HCT116 (cell line): ENCODE measurements around the gene CIC. TPM values are rescaled to one million over a fixed set of nuclear protein-coding genes. Genes with fewer than 3 reads are reported as not detected.

Source experiments
- ATAC-seq: fragments of 200-7000 bp; cut with Tn5 transposase; 2 replicates; pipeline ENCODE4 v1.9.1; 2020; ENCODE audit warnings: mild to moderate bottlenecking, moderate library complexity
- BruUV-seq: library from RNA; stranded (reverse); fragments of 400-500 nt; replicated peaks from 2 replicates; lab custom pipeline; 2021; lab: Mats Ljungman, UMichigan
- CTCF ChIA-PET: fragments of 300-600 bp; sonication (Branson Sonifier 250); formaldehyde crosslinking; loops from one replicate; lab custom pipeline; 2021; ENCODE audit warnings: antibody characterized with exemption; lab: Charles Lee
- POLR2A ChIA-PET: fragments of 300-600, 350-600 bp; sonication (Branson Sonifier 250); formaldehyde crosslinking; loops from one replicate; lab custom pipeline; 2021; ENCODE audit warnings: antibody characterized with exemption; lab: Charles Lee
- RAD21 ChIA-PET, 2 experiments: fragments of 300-600 bp; sonication (Branson Sonifier 250); formaldehyde crosslinking; loops; one replicate each; lab custom pipeline; 2023; ENCODE audit warnings: low total read pairs in 2 of 2; ENCODE audit not compliant: uncharacterized antibody in 2 of 2, unreplicated experiment in 2 of 2, low non-redundant PET in 1 of 2; lab: Charles Lee
- DNase-seq: peaks from one replicate; pipeline ENCODE4 v3.0.0-alpha.2; 2010; ENCODE audit warnings: low read depth, low spot score
- H2AFZ ChIP-seq: fragments of 200-600 bp; shearing (Covaris generic), sonication (generic); 2 replicates; pipeline ENCODE4 v1.6.1; 2017; ENCODE audit warnings: low read depth, mixed run types, mixed read lengths, antibody characterized with exemption, low read length; ENCODE audit not compliant: poor library complexity, severe bottlenecking
- H3K27ac ChIP-seq: 2 replicates; pipeline ENCODE4 v1.5.1; 2012; ENCODE audit warnings: low read depth, low read length
- H3K27me3 ChIP-seq: fragments of 200-600 bp; sonication (generic); 2 replicates; pipeline ENCODE4 v1.6.1; 2016; ENCODE audit warnings: mixed run types, low read length, mixed read lengths; ENCODE audit not compliant: insufficient read depth
- H3K36me3 ChIP-seq, 2 experiments: fragments of 200-500 bp in 1 of 2; fragments of 200-600 bp in 1 of 2; sonication (Bioruptor generic) in 1 of 2; sonication (generic) in 1 of 2; 2 replicates each; pipeline versions ENCODE4 v1.5.1 to v1.6.1; 2014 to 2016; ENCODE audit warnings: low read length in 2 of 2, inconsistent platforms in 1 of 2, mixed read lengths in 1 of 2, mixed run types in 1 of 2; ENCODE audit not compliant: insufficient read depth in 2 of 2, control insufficient read depth in 1 of 2
- H3K4me1 ChIP-seq, 2 experiments: fragments of 200-600 bp in 1 of 2; sonication (generic) in 1 of 2; 2 replicates each; pipeline versions ENCODE4 v1.5.1 to v1.6.1; 2012 to 2017; ENCODE audit warnings: low read length in 2 of 2, inconsistent platforms in 1 of 2, mild to moderate bottlenecking in 1 of 2, mixed read lengths in 1 of 2, mixed run types in 1 of 2, moderate library complexity in 1 of 2; ENCODE audit not compliant: insufficient read depth in 2 of 2, control insufficient read depth in 1 of 2
- H3K4me2 ChIP-seq: fragments of 200-600 bp; sonication (generic); 2 replicates; pipeline ENCODE4 v1.6.1; 2017; ENCODE audit warnings: mixed run types, low read length, mixed read lengths
- H3K4me3 ChIP-seq, 2 experiments: fragments of 200-600 bp in 1 of 2; sonication (generic) in 1 of 2; replicated peaks in 1 of 2; 2 replicates each; pipeline ENCODE4 v1.5.1; 2011 to 2016; ENCODE audit warnings: low read length in 2 of 2, control low read depth in 1 of 2, low read depth in 1 of 2, mild to moderate bottlenecking in 1 of 2, mixed read lengths in 1 of 2, mixed run types in 1 of 2
- H3K79me2 ChIP-seq: fragments of 200-600 bp; sonication (generic); 2 replicates; pipeline ENCODE4 v1.6.1; 2017; ENCODE audit warnings: mild to moderate bottlenecking, mixed run types, low read length, moderate library complexity, mixed read lengths; ENCODE audit not compliant: insufficient read depth
- H3K9ac ChIP-seq: fragments of 200-600 bp; sonication (generic); 2 replicates; pipeline ENCODE4 v1.6.1; 2016; ENCODE audit warnings: low read length, mixed read lengths
- H3K9me2 ChIP-seq: fragments of 200-600 bp; sonication (generic), shearing (Covaris generic); 2 replicates; pipeline ENCODE4 v1.6.1; 2017; ENCODE audit warnings: mixed run types, mild to moderate bottlenecking, moderate library complexity; ENCODE audit not compliant: insufficient read depth
- H3K9me3 ChIP-seq, 2 experiments: fragments of 200-500 bp in 1 of 2; fragments of 200-600 bp in 1 of 2; sonication (Bioruptor generic) in 1 of 2; sonication (generic) in 1 of 2; 2 replicates each; pipeline ENCODE4 v1.6.1; 2014 to 2017; ENCODE audit warnings: low read length in 2 of 2, mixed read lengths in 2 of 2, inconsistent platforms in 1 of 2, low read depth in 1 of 2, mild to moderate bottlenecking in 1 of 2, mixed run types in 1 of 2, moderate library complexity in 1 of 2; ENCODE audit not compliant: control insufficient read depth in 1 of 2, insufficient read depth in 1 of 2
- H4K20me1 ChIP-seq: fragments of 200-600 bp; sonication (generic), shearing (Covaris generic); 2 replicates; pipeline ENCODE4 v1.6.1; 2017; ENCODE audit warnings: mixed run types, mild to moderate bottlenecking, moderate library complexity; ENCODE audit not compliant: insufficient read depth
- ATF3 ChIP-seq: IDR thresholded peaks from 2 replicates; pipeline ENCODE4 v1.6.1; 2012
- CBX3 ChIP-seq: IDR thresholded peaks from 2 replicates; pipeline ENCODE4 v1.6.1; 2012; ENCODE audit warnings: low read depth
- CTCF ChIP-seq, 3 experiments: fragments of 200-600 bp in 1 of 3; sonication (generic) in 1 of 3; IDR thresholded peaks in 2 of 3; conservative IDR thresholded peaks in 1 of 3; 2 replicates each; pipeline ENCODE4 v1.5.1; 2012 to 2017; ENCODE audit warnings: low read depth in 2 of 3, low read length in 2 of 3, antibody characterized with exemption in 1 of 3, borderline replicate concordance in 1 of 3, control low read depth in 1 of 3, mild to moderate bottlenecking in 1 of 3, mixed read lengths in 1 of 3, mixed run types in 1 of 3, moderate library complexity in 1 of 3; ENCODE audit not compliant: insufficient read depth in 1 of 3
- EGR1 ChIP-seq: IDR thresholded peaks from 2 replicates; pipeline ENCODE4 v1.6.1; 2012; ENCODE audit warnings: low read depth
- ELF1 ChIP-seq: IDR thresholded peaks from 2 replicates; pipeline ENCODE4 v1.6.1; 2012; ENCODE audit warnings: low read depth, borderline replicate concordance
- EZH2 ChIP-seq: fragments of 200-600 bp; sonication (generic); IDR thresholded peaks from 2 replicates; pipeline ENCODE4 v1.6.1; 2017; ENCODE audit warnings: antibody characterized with exemption, mixed run types
- EZH2phosphoT487 ChIP-seq: fragments of 200-600 bp; IDR thresholded peaks from 2 replicates; pipeline ENCODE4 v1.6.1; 2018; ENCODE audit warnings: antibody characterized with exemption, borderline replicate concordance
- JUND ChIP-seq: IDR thresholded peaks from 2 replicates; pipeline ENCODE4 v1.6.1; 2012
- POLR2A ChIP-seq: IDR thresholded peaks from 2 replicates; pipeline ENCODE4 v1.7.0; 2011; ENCODE audit warnings: borderline replicate concordance; ENCODE audit not compliant: insufficient read depth, insufficient read length; ENCODE audit errors: extremely low read depth
- RAD21 ChIP-seq: IDR thresholded peaks from 2 replicates; pipeline ENCODE4 v1.6.1; 2012; ENCODE audit warnings: low read depth, mild to moderate bottlenecking
- SIN3A ChIP-seq: IDR thresholded peaks from 2 replicates; pipeline ENCODE4 v1.6.1; 2012; ENCODE audit warnings: low read depth
- SP1 ChIP-seq: IDR thresholded peaks from 2 replicates; pipeline ENCODE4 v1.6.1; 2012; ENCODE audit warnings: low read depth
- ZBTB33 ChIP-seq: IDR thresholded peaks from 2 replicates; pipeline ENCODE4 v1.6.1; 2011; ENCODE audit warnings: mild to moderate bottlenecking, low read length, moderate library complexity; ENCODE audit not compliant: insufficient replicate concordance; ENCODE audit errors: extremely low read depth
- ZNF274 ChIP-seq: fragments of 200-500 bp; sonication (Bioruptor generic); IDR thresholded peaks from 2 replicates; pipeline ENCODE4 v1.6.1; 2014; ENCODE audit warnings: mild to moderate bottlenecking, low read depth, low read length, inconsistent platforms
- intact Hi-C: fragments of 100-400 bp; cut with micrococcal nuclease; formaldehyde crosslinking; loops from 2 replicates; pipeline ENCODE4 v1.10.0; 2022
- total RNA-seq: library from RNA; stranded (reverse); gene quantifications from one replicate; pipeline ENCODE4 v1.2.1, GENCODE V29; 2021; ENCODE audit not compliant: unreplicated experiment

The CIC gene
- total RNA-seq, 1 experiment from 2014 or later = 52.0 TPM

- Histone ChIP-seq H3K79me2 (no peaks in the 10 kb centered on the region), H3K9ac (no peak overlapping the region), H3K27me3 (no peaks in the 10 kb centered on the region), H3K4me2 (no peak overlapping the region), H3K9me2 (no peaks in the 10 kb centered on the region), H2AFZ (no peak overlapping the region), H3K27ac (no peak overlapping the region), H4K20me1 (no peaks in the 10 kb centered on the region), H3K36me3 (no peaks in the 10 kb centered on the region), H3K4me3 (no peak overlapping the region), H3K4me1 (peaks cover 0 to 18% of the 10 kb centered on the region in 2 experiments; a peak in 2 of 4 replicates), H3K9me3 (no peaks in the 10 kb centered on the region)
- no TSS peak for BruUV-seq
- DNase-seq = no peak
- POLR2A ChIA-PET = no interaction called here
- CTCF ChIA-PET = no interaction called here
- ATAC-seq = peak; percentile 44; the same call in 1 of the 2 replicates
- intact Hi-C loops = no loop called here
- no peak for TF ChIP-seq EZH2phosphoT487
- TF ChIP-seq CTCF (IDR thresholded peaks at IDR 0.05 in 2 of 3, conservative IDR thresholded peaks at IDR 0.05 in 1 of 3; ENCODE audit: borderline replicate concordance in 1 of 3, insufficient read depth in 1 of 3, low read depth in 2 of 3, low read length in 2 of 3) = peak in 2 of 3 experiments; percentile 40 to 41; a peak in 3 of 6 replicates
- RAD21 ChIA-PET = no interaction called here
These were observed 42.6 kb downstream of the CIC start for GRCh38 chr19:42311657-42312056.

GRCh38 chr19:42312370-42312769 is 43.3 kb downstream of the CIC start:
- Histone ChIP-seq H3K27me3 (no peaks in the 10 kb centered on the region), H3K4me2 (peak overlapping the region; percentile 100), H3K79me2 (no peaks in the 10 kb centered on the region), H3K9ac (no peak overlapping the region)
- intact Hi-C loops = no loop called here
- CTCF ChIA-PET = no interaction called here
- TF ChIP-seq SIN3A = no peak
- TF ChIP-seq EZH2 = no peak
- no peak for TF ChIP-seq POLR2A
- no peak for TF ChIP-seq ZNF274
- no peak for TF ChIP-seq JUND
- TF ChIP-seq RAD21 = no peak
- TF ChIP-seq EGR1 = no peak
- no peak for TF ChIP-seq CTCF (IDR thresholded peaks at IDR 0.05 in 2 of 3, conservative IDR thresholded peaks at IDR 0.05 in 1 of 3; ENCODE audit: borderline replicate concordance in 1 of 3, insufficient read depth in 1 of 3, low read depth in 2 of 3, low read length in 2 of 3)
- no peak for TF ChIP-seq ELF1
- no peak for TF ChIP-seq EZH2phosphoT487
- TF ChIP-seq SP1 = no peak
- TF ChIP-seq CBX3 = no peak
- no peak for TF ChIP-seq ATF3
- no peak for TF ChIP-seq ZBTB33
- TF ChIP-seq, all 23 proteins: peak for 0
- Histone ChIP-seq H2AFZ (no peak overlapping the region), H3K4me3 (no peak overlapping the region), H3K9me2 (no peaks in the 10 kb centered on the region), H3K4me1 (peaks cover 0 to 18% of the 10 kb centered on the region in 2 experiments; a peak in 2 of 4 replicates), H3K9me3 (no peaks in the 10 kb centered on the region), H3K36me3 (no peaks in the 10 kb centered on the region), H3K27ac (no peak overlapping the region), H4K20me1 (no peaks in the 10 kb centered on the region)
- DNase-seq (no peak), ATAC-seq (no peak)
- ChIA-PET POLR2A (no interaction called here), RAD21 (no interaction called here)
- BruUV-seq = no TSS peak
